CD14-positive monocyte (primary cell): ENCODE data around the gene DYNC2H1. TPM values are rescaled to one million over a fixed set of nuclear protein-coding genes. Genes with fewer than 3 reads are reported as not detected.

Experiments
- DNase-seq, 3 donors: peaks; one replicate each; pipeline ENCODE4 v3.0.0-alpha.2; 2011 to 2022
- H2AFZ ChIP-seq: 2 replicates; pipeline ENCODE4 v1.6.0; 2012; ENCODE audit warnings: mild to moderate bottlenecking, low read depth, low read length, inconsistent platforms; ENCODE audit not compliant: insufficient read depth, poor library complexity, severe bottlenecking
- H3K27ac ChIP-seq, 2 donors: 1 replicate in 1 of 2; 2 replicates in 1 of 2; pipeline ENCODE4 v1.5.1; 2012 to 2013; ENCODE audit warnings: low read length in 2 of 2, control low read depth in 1 of 2, inconsistent platforms in 1 of 2, low read depth in 1 of 2, mild to moderate bottlenecking in 1 of 2
- H3K27me3 ChIP-seq, 2 donors: one replicate each; pipeline versions ENCODE4 v1.6.0 to v1.6.1; 2011 to 2013; ENCODE audit warnings: low read length in 2 of 2; ENCODE audit not compliant: control insufficient read depth in 2 of 2, insufficient read depth in 2 of 2
- H3K36me3 ChIP-seq, 2 donors: replicated peaks in 1 of 2; 1 replicate in 1 of 2; 2 replicates in 1 of 2; pipeline versions ENCODE4 v1.5.1 to v1.6.1; 2012 to 2013; ENCODE audit warnings: low read length in 2 of 2, control low read depth in 1 of 2, inconsistent platforms in 1 of 2, mild to moderate bottlenecking in 1 of 2; ENCODE audit not compliant: insufficient read depth in 2 of 2, control insufficient read depth in 1 of 2
- H3K4me1 ChIP-seq, 2 donors: 1 replicate in 1 of 2; 2 replicates in 1 of 2; pipeline versions ENCODE4 v1.5.1 to v1.6.1; 2012 to 2013; ENCODE audit warnings: low read length in 2 of 2, control low read depth in 1 of 2, inconsistent platforms in 1 of 2, mild to moderate bottlenecking in 1 of 2, moderate library complexity in 1 of 2; ENCODE audit not compliant: insufficient read depth in 2 of 2, control insufficient read depth in 1 of 2
- H3K4me2 ChIP-seq: replicated peaks from 2 replicates; pipeline ENCODE3; 2012; ENCODE audit warnings: low read length, moderate library complexity, mild to moderate bottlenecking; ENCODE audit not compliant: poor library complexity, severe bottlenecking; ENCODE audit errors: extremely low read depth
- H3K4me3 ChIP-seq, 3 experiments: fragments of 200-600 bp in 1 of 3; sonication (generic) in 1 of 3; replicated peaks in 1 of 3; 1 replicate in 2 of 3; 2 replicates in 1 of 3; pipeline ENCODE4 v1.5.1; 2011 to 2013; ENCODE audit warnings: low read length in 3 of 3, mild to moderate bottlenecking in 3 of 3, control low read depth in 2 of 3, low read depth in 2 of 3, inconsistent platforms in 1 of 3, moderate library complexity in 1 of 3
- H3K79me2 ChIP-seq: 2 replicates; pipeline ENCODE4 v1.6.0; 2012; ENCODE audit warnings: mild to moderate bottlenecking, control low read depth, inconsistent platforms, low read length, moderate library complexity; ENCODE audit not compliant: insufficient read depth
- H3K9ac ChIP-seq: 2 replicates; pipeline ENCODE4 v1.6.0; 2017; ENCODE audit warnings: low read length, mild to moderate bottlenecking; ENCODE audit not compliant: insufficient read depth, poor library complexity, severe bottlenecking
- H3K9me3 ChIP-seq, 2 donors: replicated peaks in 1 of 2; 1 replicate in 1 of 2; 2 replicates in 1 of 2; pipeline versions ENCODE4 v1.5.1 to v1.6.1; 2012 to 2013; ENCODE audit warnings: low read length in 2 of 2, control low read depth in 1 of 2; ENCODE audit not compliant: control insufficient read depth in 1 of 2, insufficient read depth in 1 of 2
- H4K20me1 ChIP-seq: 2 replicates; pipeline ENCODE4 v1.6.0; 2012; ENCODE audit warnings: mild to moderate bottlenecking, low read length, control low read depth, moderate library complexity; ENCODE audit not compliant: insufficient read depth
- H3K27ac Mint-ChIP-seq, 7 donors: one replicate each; pipeline ENCODE4 v1.8.0; 2020; ENCODE audit warnings: mild to moderate bottlenecking in 7 of 7, mixed read lengths in 7 of 7, moderate library complexity in 6 of 7, inconsistent platforms in 2 of 7
- H3K27me3 Mint-ChIP-seq, 3 donors: one replicate each; pipeline ENCODE4 v1.8.0; 2021 to 2022; ENCODE audit warnings: low read depth in 3 of 3, mild to moderate bottlenecking in 3 of 3, mixed read lengths in 3 of 3, moderate library complexity in 3 of 3, inconsistent platforms in 1 of 3
- H3K36me3 Mint-ChIP-seq, 2 donors: one replicate each; pipeline ENCODE4 v1.8.0; 2020; ENCODE audit warnings: mixed read lengths in 2 of 2, inconsistent platforms in 1 of 2, mild to moderate bottlenecking in 1 of 2
- H3K4me1 Mint-ChIP-seq: one replicate; pipeline ENCODE4 v1.8.0; 2020; ENCODE audit warnings: mild to moderate bottlenecking, mixed read lengths
- H3K4me3 Mint-ChIP-seq, 2 donors: one replicate each; pipeline ENCODE4 v1.8.0; 2020; ENCODE audit warnings: mild to moderate bottlenecking in 2 of 2, mixed read lengths in 2 of 2, moderate library complexity in 1 of 2
- H3K9me3 Mint-ChIP-seq, 7 donors: one replicate each; pipeline ENCODE4 v1.8.0; 2020 to 2022; ENCODE audit warnings: mixed read lengths in 7 of 7, mild to moderate bottlenecking in 6 of 7, moderate library complexity in 6 of 7, inconsistent platforms in 2 of 7
- WGBS: methylation state at CpG from one replicate; pipeline ENCODE4 v1.1.5; 2013; ENCODE audit warnings: missing lambda C conversion rate; ENCODE audit not compliant: insufficient coverage; 5-methylcytosine and 5-hydroxymethylcytosine counted together
- intact Hi-C, 2 donors: fragments of 100-400 bp; cut with micrococcal nuclease; formaldehyde crosslinking; loops; one replicate each; pipeline versions ENCODE4 v1.15.0 to v1.15.1; 2023
- polyA plus RNA-seq, 3 donors: library from polyadenylated mRNA; depleted of rRNA in 1 of 3; unstranded in 2 of 3; stranded (reverse) in 1 of 3; fragments of 300-500 nt in 2 of 3; fragments of >200 nt in 1 of 3; fragmentation: Illumina TruSeq in 2 of 3; gene quantifications; 1 replicate in 2 of 3; 2 replicates in 1 of 3; pipeline ENCODE4 v1.2.3, GENCODE V29; 2012 to 2021
- TF ChIP-seq, protein P1 (sequence below): fragments of 200-600 bp; IDR thresholded peaks from one replicate; pipeline ENCODE4 v1.8.0; 2022; ENCODE audit warnings: antibody characterized with exemption, mild to moderate bottlenecking

Gene DYNC2H1
- polyA plus RNA-seq, 3 donors = 0.10 to 1.5 (median 0.36) TPM

DNA sequence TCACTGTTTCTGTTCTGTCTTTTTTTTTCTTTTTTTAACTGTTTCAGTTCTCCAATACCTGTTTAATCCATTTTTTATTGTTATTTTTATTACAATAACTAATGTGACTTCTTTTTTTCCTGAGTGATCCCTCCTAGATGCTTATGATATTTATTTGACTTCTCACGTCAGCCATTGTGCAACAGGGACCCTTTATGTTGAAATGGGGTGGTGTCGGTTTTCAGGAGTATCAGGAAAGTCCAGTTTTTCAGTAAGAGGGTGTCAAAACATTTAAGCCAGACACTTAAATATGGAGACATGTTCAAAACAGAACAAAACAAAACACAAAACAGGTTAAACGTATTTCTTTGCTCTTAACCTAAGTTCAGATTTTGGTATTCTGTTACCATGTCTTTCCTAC is 418.8 kb downstream of the DYNC2H1 start:
- TF ChIP-seq, protein P1, sequence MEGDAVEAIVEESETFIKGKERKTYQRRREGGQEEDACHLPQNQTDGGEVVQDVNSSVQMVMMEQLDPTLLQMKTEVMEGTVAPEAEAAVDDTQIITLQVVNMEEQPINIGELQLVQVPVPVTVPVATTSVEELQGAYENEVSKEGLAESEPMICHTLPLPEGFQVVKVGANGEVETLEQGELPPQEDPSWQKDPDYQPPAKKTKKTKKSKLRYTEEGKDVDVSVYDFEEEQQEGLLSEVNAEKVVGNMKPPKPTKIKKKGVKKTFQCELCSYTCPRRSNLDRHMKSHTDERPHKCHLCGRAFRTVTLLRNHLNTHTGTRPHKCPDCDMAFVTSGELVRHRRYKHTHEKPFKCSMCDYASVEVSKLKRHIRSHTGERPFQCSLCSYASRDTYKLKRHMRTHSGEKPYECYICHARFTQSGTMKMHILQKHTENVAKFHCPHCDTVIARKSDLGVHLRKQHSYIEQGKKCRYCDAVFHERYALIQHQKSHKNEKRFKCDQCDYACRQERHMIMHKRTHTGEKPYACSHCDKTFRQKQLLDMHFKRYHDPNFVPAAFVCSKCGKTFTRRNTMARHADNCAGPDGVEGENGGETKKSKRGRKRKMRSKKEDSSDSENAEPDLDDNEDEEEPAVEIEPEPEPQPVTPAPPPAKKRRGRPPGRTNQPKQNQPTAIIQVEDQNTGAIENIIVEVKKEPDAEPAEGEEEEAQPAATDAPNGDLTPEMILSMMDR = no peak
- Histone ChIP-seq H3K27me3 (no peaks in the 10 kb centered on the region), H3K4me2 (no peak overlapping the region), H4K20me1 (no peaks in the 10 kb centered on the region), H3K27ac (no peak overlapping the region), H3K79me2 (no peaks in the 10 kb centered on the region), H3K9ac (no peak overlapping the region), H3K4me1 (no peaks in the 10 kb centered on the region), H2AFZ (no peak overlapping the region), H3K36me3 (no peaks in the 10 kb centered on the region), H3K4me3 (no peak overlapping the region), H3K9me3 (no peaks in the 10 kb centered on the region)
- Mint-ChIP-seq H3K36me3 (no peaks in the 10 kb centered on the region), H3K27ac (no peak overlapping the region), H3K4me1 (no peaks in the 10 kb centered on the region), H3K4me3 (no peak overlapping the region), H3K9me3 (peaks cover 0 to 3% (median 0%) of the 10 kb centered on the region in 7 donors), H3K27me3 (peaks cover 0 to 2% (median 0%) of the 10 kb centered on the region in 3 donors)
- intact Hi-C loops = no loop called here
- WGBS = no CpG with 5 or more reads among the region's 3 CpGs
- no peak for DNase-seq

DNA sequence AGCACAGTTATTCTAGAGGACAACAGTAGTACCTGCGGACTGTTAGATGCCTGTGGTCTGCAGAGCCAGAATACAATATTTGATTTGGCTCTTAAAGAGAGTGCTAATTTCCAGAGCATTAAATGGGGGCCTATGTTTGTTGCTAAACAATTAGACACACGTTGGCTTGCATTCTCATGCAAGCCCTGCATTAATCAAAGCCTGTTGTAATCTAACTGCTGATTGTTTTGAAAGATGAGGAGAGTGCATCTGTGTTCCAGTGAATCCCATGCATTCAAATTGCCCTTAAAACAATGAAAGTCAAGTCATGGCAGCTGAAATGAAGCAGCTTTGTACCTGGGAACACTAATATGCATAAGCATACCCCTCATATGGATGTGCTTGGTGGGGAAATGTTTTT is 419.4 kb downstream of the DYNC2H1 start:
- Histone ChIP-seq H4K20me1 (no peaks in the 10 kb centered on the region), H2AFZ (no peak overlapping the region), H3K9me3 (no peaks in the 10 kb centered on the region), H3K9ac (no peak overlapping the region), H3K79me2 (no peaks in the 10 kb centered on the region), H3K27ac (no peak overlapping the region), H3K27me3 (no peaks in the 10 kb centered on the region), H3K36me3 (no peaks in the 10 kb centered on the region), H3K4me2 (no peak overlapping the region), H3K4me3 (no peak overlapping the region), H3K4me1 (no peaks in the 10 kb centered on the region)
- no CpG with 5 or more reads among the region's 2 CpGs for WGBS
- TF ChIP-seq, protein P1 = no peak
- H3K27me3 Mint-ChIP-seq = peaks cover 0 to 2% (median 0%) of the 10 kb centered on the region in 3 donors
- peaks cover 0 to 3% (median 0%) of the 10 kb centered on the region in 7 donors for H3K9me3 Mint-ChIP-seq
- no peaks in the 10 kb centered on the region for H3K4me1 Mint-ChIP-seq
- intact Hi-C loops = no loop called here
- H3K36me3 Mint-ChIP-seq = no peaks in the 10 kb centered on the region
- H3K4me3 Mint-ChIP-seq = no peak overlapping the region
- no peak overlapping the region for H3K27ac Mint-ChIP-seq
- no peak for DNase-seq
